Measurements from ENCODE around the gene CTXN1.

The CTXN1 gene

DNA sequence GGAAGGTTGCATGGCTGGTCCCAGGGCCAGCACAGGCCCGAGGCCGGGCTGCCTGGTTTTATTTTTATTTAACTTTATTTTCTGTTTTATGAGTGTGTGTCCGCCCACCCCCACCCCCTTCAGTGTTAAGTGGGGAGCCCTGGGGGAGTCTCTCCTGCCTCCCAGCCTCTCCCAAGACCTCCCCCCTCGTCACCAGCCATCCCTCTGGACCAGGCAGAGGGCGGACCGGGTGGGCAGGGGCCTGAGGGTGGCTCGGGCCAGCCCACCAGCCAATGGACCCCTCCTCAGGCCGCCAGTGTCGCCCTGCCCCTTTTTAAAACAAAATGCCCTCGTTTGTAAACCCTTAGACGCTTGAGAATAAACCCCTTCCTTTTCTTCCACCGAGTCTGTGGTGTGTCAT, 11.8 kb downstream of the CTXN1 start:
- DNase-seq (ENCODE audit: low read depth): no peak

DNA sequence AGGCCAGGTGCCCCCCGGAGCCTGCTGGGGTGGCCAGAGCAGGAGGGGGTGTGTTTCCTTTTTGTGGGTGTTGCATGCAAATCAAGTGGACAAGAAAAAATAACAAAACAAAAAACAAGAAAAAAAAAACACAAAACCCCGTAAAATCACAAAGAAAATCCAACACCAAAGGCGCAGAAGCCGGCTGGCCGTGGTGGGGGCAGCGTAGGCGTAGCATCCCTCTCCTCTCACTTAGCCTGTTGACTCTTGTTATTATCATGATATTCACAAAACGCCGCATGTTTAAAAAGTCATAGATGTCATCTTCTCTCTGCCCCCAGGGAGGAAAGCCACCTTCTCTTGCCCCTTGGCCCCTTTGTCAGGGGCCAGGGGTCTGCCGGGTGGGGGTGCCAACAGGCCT, 12.3 kb downstream of the CTXN1 start:
- DNase-seq (ENCODE audit: low read depth): no peak

DNA sequence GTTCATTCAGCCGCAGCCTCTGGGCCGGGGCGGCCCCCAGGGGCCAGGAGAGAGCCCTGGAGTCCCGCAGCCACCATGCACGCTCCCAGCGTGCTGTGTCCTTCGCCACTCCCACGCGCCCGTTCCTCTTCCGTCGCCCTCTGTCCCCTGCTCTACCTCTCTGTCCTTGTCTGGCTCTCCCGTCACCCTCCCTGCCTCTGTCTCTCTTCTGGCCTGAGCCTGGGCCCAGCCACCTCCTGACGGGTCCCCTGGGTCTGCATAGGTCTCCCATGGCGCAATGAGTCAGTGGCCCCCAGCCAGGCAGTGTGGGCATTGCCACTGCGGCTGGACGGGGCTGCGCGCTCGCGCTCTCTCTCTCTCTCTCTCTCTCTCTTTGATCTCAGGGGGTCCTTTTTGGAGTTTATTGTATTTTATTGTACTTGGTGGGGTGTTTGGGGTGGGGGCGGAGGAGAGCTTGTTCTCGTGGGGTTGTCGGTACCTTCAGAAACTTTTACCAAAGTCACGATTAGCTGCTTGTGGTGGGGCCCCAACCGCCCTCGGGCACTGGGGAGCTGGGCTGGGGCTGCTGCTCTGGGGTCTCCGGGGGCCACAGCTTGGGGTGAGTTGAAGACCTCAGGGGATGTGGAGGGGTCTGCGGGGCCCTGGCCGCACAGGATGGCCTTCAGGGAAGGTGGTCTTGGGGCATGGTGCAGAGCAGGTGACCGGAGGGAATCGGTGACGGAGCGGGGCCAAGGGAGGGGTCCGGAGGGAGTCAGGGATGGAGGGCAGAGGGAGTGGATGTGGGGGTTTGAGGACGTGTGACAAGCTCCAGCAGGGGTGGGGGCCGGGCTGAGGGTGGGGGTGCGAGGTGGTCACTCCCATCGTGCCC, 13.0 kb downstream of the CTXN1 start:
- no peak for DNase-seq (ENCODE audit: low read depth)

GRCh38 chr19:7912144-7912696, 13.7 kb downstream of the CTXN1 start:
- DNase-seq (ENCODE audit: low read depth): no peak

DNA sequence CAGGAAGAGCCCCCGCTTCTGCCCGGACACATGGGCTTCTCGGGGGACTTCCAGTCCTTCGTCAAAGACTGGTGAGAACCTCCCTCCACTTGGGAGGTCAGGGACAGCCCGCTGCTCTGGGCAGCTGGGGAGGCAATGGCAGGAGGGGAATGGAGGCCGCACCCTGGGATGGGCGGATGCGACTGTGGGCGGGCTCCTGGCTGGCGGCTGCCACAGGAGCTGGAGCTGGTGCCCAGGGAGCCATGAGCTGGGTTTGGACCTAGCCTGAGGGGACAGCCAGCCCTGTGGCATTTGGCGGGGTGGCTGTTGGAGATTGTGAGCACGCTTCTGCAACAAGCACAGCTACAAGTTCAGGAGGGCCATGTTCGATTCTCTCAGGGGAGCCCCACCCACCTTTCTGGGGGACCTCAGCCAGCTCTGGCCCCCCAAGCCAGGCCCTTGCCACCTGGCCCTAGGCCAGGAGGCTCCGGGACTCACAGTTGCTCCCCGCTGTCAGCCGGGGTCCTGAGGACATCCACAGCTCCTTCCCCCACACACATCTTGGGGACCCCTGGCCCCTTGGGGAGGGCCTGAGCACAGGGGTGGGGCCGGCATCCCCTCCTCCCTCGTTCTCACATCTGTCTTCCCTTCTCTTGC, 14.3 kb downstream of the CTXN1 start:
- DNase-seq (ENCODE audit: low read depth): no peak

- no peak for DNase-seq (ENCODE audit: low read depth)
Observed at GRCh38 chr19:7910321-7911161, 15.4 kb downstream of the CTXN1 start.

DNA sequence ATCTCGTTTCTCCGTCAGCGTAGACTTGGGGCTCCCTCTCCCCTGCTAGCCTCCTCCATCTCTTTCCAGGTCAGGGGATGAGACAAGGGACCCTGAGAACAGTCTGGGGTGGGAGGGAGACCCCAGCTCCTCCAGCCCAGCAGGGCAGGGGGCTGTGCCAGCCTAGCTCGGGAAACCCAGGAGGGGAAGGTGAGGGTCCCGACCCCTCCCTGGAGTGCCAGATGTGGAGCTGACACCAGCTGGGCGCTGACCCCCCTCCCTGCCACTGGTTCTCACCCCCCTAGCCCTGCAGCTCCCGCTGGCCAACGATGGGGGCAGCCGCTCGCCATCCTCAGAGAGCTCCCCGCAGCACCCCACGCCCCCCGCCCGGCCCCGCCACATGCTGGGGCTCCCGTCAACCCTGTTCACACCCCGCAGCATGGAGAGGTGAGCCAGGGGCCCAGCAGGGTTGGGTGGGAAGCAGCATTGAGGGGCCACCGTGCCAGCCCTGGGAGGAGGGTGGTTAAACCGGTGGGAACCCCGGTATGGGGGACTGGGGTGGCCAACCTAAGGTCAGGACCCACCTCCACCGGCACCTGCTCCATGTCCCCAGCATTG, 16.4 kb downstream of the CTXN1 start:
- no peak for DNase-seq (ENCODE audit: low read depth)

DNA sequence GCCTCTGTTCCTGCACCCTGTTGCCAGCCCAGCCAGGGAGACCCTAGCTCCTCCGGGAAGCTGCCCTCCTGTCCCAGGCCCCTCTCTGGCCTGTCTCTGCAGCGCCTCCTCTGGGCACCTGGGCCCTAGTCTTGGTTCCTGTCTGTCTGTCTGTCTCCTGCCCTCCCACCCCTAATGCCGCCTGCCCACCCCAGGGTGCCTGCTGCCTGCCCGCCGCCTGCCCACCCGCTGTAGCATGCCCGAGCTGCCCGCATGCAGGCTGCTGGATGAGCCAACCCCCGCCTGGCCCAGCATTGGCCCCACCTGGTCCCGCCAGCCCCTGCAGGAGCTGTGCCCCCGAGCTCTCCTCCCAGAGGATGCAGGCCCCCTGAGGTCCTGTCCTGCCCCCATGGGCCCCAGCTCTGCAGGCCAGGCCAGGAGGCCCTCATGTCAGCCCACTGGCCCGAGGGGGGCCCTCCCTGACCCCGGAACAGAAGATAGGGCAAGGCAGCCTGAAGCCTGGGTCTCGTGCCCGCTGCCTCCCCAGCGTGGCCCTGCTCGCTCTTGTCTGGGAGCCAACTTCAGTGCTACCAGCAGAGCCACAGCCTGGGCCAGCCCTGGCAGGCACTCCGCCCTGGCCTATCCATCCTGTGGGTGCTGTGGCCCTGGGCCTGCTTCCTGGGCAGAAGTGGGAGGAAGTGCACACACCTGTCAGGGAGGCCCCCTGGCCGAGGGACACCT, 17.0 kb downstream of the CTXN1 start:
- DNase-seq (ENCODE audit: low read depth): no peak

GRCh38 chr19:7908078-7908699, 17.7 kb downstream of the CTXN1 start:
- no peak for DNase-seq (ENCODE audit: low read depth)

DNA sequence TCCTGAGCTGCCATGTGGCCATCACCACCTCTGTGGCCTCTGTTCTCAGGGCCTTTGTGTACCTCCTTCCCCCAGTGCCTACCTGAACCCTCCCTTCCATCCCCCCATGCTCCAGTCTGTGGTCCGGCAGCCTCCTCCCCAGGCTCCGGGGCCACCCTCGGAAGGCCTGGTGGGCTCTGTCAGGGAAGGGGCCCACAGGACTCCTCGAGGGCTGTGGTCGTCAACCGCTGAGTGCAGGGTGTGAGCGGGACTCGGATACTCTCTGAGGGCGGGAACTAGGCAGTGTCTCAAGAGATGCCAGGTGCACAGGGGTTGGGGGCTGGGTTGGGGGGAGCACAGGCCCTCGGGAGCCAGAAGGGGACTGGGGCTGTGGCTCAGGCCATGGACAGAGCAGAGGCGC, 18.4 kb downstream of the CTXN1 start:
- DNase-seq (ENCODE audit: low read depth): no peak

- no peak for DNase-seq (ENCODE audit: low read depth)
Observed at GRCh38 chr19:7907122-7907521, 18.8 kb downstream of the CTXN1 start.

GRCh38 chr19:7905859-7906258, 20.1 kb downstream of the CTXN1 start:
- no peak for DNase-seq (ENCODE audit: low read depth)

DNA sequence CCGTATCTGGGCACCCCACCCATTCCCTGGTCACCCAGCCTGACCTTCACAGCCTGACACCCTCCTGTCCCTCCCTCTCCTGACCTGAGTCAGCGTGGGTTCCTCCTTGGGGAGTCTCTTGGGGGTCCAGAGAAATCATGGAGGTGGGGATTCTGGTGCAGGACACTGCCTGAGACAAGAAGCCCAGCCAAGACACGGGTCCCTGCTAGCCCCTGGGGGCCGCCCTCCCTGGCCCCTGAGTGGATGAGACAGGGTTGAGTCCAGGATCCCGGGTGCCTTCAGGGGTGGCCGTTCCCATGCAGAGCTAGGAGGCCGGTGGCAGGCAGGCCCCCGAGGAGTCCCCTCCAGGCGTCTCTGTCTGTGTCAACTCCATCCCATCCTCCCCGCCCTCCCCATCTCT, 20.7 kb downstream of the CTXN1 start:
- DNase-seq (ENCODE audit: low read depth): no peak

- DNase-seq (ENCODE audit: low read depth): no peak
Observed at GRCh38 chr19:7904074-7905020, 21.6 kb downstream of the CTXN1 start.

GRCh38 chr19:7903244-7904073, 22.5 kb downstream of the CTXN1 start, which contains the start of gene MAP2K7:
Gene MAP2K7, plus strand, starts transcription at chr19:7903877. Its CDS starts 68 bp downstream, at chr19:7903945.
- peak; percentile 97 for DNase-seq (ENCODE audit: low read depth)

- DNase-seq (ENCODE audit: low read depth): no peak
Observed at GRCh38 chr19:7902796-7903243, 23.1 kb downstream of the CTXN1 start.

- DNase-seq (ENCODE audit: low read depth): no peak
Observed at GRCh38 chr19:7901337-7901736, 24.6 kb downstream of the CTXN1 start.

DNA sequence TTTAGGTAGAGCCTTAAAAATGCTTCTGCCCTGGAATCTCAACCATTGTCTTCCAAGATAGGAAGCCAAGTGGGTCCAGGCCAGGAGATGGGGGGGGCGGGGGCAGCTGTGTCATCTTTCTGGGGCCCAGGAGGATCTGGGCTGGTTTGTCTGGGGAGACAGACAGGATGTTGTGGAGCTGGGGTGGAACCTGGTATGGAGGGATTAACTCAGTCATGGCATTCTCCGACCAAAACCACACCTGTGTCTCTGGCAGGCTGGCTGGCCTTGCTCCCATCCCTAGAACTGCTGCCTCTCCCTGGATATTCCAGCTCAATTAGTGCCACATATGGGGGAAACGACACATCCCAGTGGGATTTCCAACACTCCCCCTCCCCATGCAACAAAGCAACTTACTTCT, 25.0 kb downstream of the CTXN1 start:
- DNase-seq (ENCODE audit: low read depth): no peak
